ENCODE results near the gene CDH23. TPM values are rescaled to one million over a fixed set of nuclear protein-coding genes. Genes with fewer than 3 reads are reported as not detected.
A peak's percentile ranks its signal among the peaks of the same experiment; 100 is the strongest.

CDH23 gene
- total and polyA plus RNA-seq, 10 of the 15 experiments (the other 5 are each of a cell fraction or from before 2014, with no cell fraction given): 0.09 to 0.40 (median 0.15) TPM; not detected in 1

GRCh38 chr10:71388583-71389310 is 8.0 kb upstream of the CDH23 start:
- ChIA-PET RAD21 (ENCODE audit: unreplicated experiment) (interaction anchor here (1.2 kb wide), 1 partner anchor 70 kb away, joined by 3 read pairs; the partner anchor contains the start of gene SLC29A3), SMC1A (ENCODE audit: uncharacterized antibody, unreplicated experiment) (interaction anchor here (0.6 kb wide), 1 partner anchor 11 kb away, joined by 3 read pairs; no protein-coding TSS in a partner anchor), POLR2A (no interaction called here), CTCF (interaction anchor here (0.6 to 1.7 kb wide), 6 partner anchors 7 to 182 kb away, joined by 3 to 6 read pairs (median 4); no protein-coding TSS in a partner anchor)
- in situ Hi-C loops (cut with MboI): loop anchor here (10.0 kb wide), 1 partner anchor 316 kb away; no protein-coding TSS in a partner anchor
- no peaks in the 10 kb centered on the region for H3K79me2 ChIP-seq (ENCODE audit: control insufficient read depth, insufficient read depth, low read length)
- DNase-seq (ENCODE audit: low read depth, low spot score): no peak
- TF ChIP-seq POLR2AphosphoS2 (IDR thresholded peaks at IDR 0.05; ENCODE audit: low read depth, low read length): no peak
- TF ChIP-seq, protein P1, sequence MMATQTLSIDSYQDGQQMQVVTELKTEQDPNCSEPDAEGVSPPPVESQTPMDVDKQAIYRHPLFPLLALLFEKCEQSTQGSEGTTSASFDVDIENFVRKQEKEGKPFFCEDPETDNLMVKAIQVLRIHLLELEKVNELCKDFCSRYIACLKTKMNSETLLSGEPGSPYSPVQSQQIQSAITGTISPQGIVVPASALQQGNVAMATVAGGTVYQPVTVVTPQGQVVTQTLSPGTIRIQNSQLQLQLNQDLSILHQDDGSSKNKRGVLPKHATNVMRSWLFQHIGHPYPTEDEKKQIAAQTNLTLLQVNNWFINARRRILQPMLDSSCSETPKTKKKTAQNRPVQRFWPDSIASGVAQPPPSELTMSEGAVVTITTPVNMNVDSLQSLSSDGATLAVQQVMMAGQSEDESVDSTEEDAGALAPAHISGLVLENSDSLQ (IDR thresholded peaks at IDR 0.05): 0 out of 2 replicates have a peak, but pooled peaks have one; percentile 46
- no peaks in the 10 kb centered on the region for H3K36me3 ChIP-seq (ENCODE audit: control insufficient read depth in 2 of 2, insufficient read depth in 2 of 2, low read length in 1 of 2)
- no peak overlapping the region for H3K27ac ChIP-seq (ENCODE audit: control insufficient read depth, insufficient read depth)
- H3K4me2 ChIP-seq (ENCODE audit: control insufficient read depth, insufficient read depth): no peak overlapping the region
- no peak for FAIRE-seq
- WGBS (ENCODE audit: insufficient coverage, insufficient replicate concordance, low lambda C conversion rate, missing lambda C conversion rate): 37% methylated on average over 8 of the region's 8 CpGs
- intact Hi-C loops (cut with micrococcal nuclease; ENCODE audit: unreplicated experiment): loop anchor here (10.0 kb wide), 1 partner anchor 506 kb away; no protein-coding TSS in a partner anchor
- no peak overlapping the region for H3K9ac ChIP-seq (ENCODE audit: control insufficient read depth, insufficient read depth, low read length)
- no peaks in the 10 kb centered on the region for H4K20me1 ChIP-seq (ENCODE audit: control insufficient read depth, insufficient read depth)
- H3K4me3 ChIP-seq: no peak overlapping the region
- H3K4me1 ChIP-seq (ENCODE audit: control insufficient read depth, insufficient read depth, low read length): no peaks in the 10 kb centered on the region
- ATAC-seq: no peak
- peaks cover 0 to 19% of the 10 kb centered on the region in 2 experiments; a peak in 3 of 4 replicates for H3K27me3 ChIP-seq (replicated peaks in 1 of 2; ENCODE audit: control insufficient read depth in 2 of 2, insufficient read depth in 2 of 2, low read length in 1 of 2)
- H2AFZ ChIP-seq (ENCODE audit: control insufficient read depth, low read depth, low read length): no peak overlapping the region
- no TSS peak for BruUV-seq (replicated peaks)
- H3K9me3 ChIP-seq (replicated peaks; ENCODE audit: control insufficient read depth, insufficient read depth, low read length): no peaks in the 10 kb centered on the region

All from GM12878 (cell line).